HG03066 (cell line): ENCODE results near the gene PP2D1.
A peak's percentile ranks its signal among the peaks of the same experiment; 100 is the strongest.
"Not testable (repeated sequence)": the region's sequence is repeated elsewhere in the genome, so short reads cannot be mapped to it uniquely, and the experiment has no call there.

Experiments
- ATAC-seq: cut with Tn5 transposase; IDR thresholded peaks from one replicate; pipeline ENCODE4 v1.9.1; 2021; ENCODE audit warnings: low read depth; ENCODE audit not compliant: unreplicated experiment

The PP2D1 gene

GRCh38 chr3:20012164-20012563, at the start of gene PP2D1:
Gene PP2D1 (minus strand): TSS chr3:20012264. CDS start chr3:20012072, 192 bp downstream.
- no peak for ATAC-seq

- peak; percentile 77 for ATAC-seq
These were observed 49.1 kb upstream of the PP2D1 start for GRCh38 chr3:20060974-20061685.

GRCh38 chr3:20059929-20060328, 47.9 kb upstream of the PP2D1 start:
- no peak for ATAC-seq

GRCh38 chr3:20057612-20058180, 45.6 kb upstream of the PP2D1 start:
- no peak for ATAC-seq

- no peak for ATAC-seq
These were observed 44.9 kb upstream of the PP2D1 start for GRCh38 chr3:20056725-20057611.

GRCh38 chr3:20055842-20056241, 43.8 kb upstream of the PP2D1 start:
- no peak for ATAC-seq

GRCh38 chr3:20055020-20055775, 43.1 kb upstream of the PP2D1 start:
- peak; percentile 18 for ATAC-seq

GRCh38 chr3:20054549-20054987, 42.5 kb upstream of the PP2D1 start:
- ATAC-seq, result peak; percentile 79

GRCh38 chr3:20052851-20053250, 40.8 kb upstream of the PP2D1 start:
- no peak for ATAC-seq

GRCh38 chr3:20051123-20051806, 39.2 kb upstream of the PP2D1 start:
- ATAC-seq, result no peak

GRCh38 chr3:20047976-20048883, 36.2 kb upstream of the PP2D1 start:
- ATAC-seq, result no peak

- no peak for ATAC-seq
These were observed 35.3 kb upstream of the PP2D1 start for GRCh38 chr3:20047341-20047779.

GRCh38 chr3:20046556-20046955, 34.5 kb upstream of the PP2D1 start:
- ATAC-seq, result no peak

GRCh38 chr3:20045141-20045540, 33.1 kb upstream of the PP2D1 start:
- ATAC-seq, result not testable (repeated sequence)

- ATAC-seq, result no peak
These were observed 31.8 kb upstream of the PP2D1 start for GRCh38 chr3:20043825-20044224.

GRCh38 chr3:20043396-20043795, 31.3 kb upstream of the PP2D1 start:
- ATAC-seq, result peak; percentile 14

- no peak for ATAC-seq
These were observed 30.3 kb upstream of the PP2D1 start for GRCh38 chr3:20042331-20042730.

- peak; percentile 45 for ATAC-seq
These were observed 29.2 kb upstream of the PP2D1 start for GRCh38 chr3:20041197-20041780.
